Astrocyte of the spinal cord (primary cell): Measurements from ENCODE around the gene LCE5A.

Source experiments
- DNase-seq: peaks from one replicate; pipeline ENCODE4 v3.0.0; 2011; ENCODE audit warnings: low read depth, low spot score
- H3K4me3 ChIP-seq: 2 replicates; pipeline ENCODE4 v1.5.1; 2011; ENCODE audit warnings: low read depth, mild to moderate bottlenecking, low read length, moderate library complexity
- in situ Hi-C: cut with HindIII; loops from 2 replicates; pipeline ENCODE4 v1.10.0; 2017; ENCODE audit warnings: low sequenced_read_pairs
- TF ChIP-seq, protein P1 (sequence below): IDR thresholded peaks from 2 replicates; pipeline ENCODE4 v1.5.1; 2012; ENCODE audit warnings: low read depth, mild to moderate bottlenecking, low read length, inconsistent platforms

LCE5A gene, protein sequence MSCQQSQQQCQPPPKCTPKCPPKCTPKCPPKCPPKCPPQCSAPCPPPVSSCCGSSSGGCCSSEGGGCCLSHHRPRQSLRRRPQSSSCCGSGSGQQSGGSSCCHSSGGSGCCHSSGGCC

DNA sequence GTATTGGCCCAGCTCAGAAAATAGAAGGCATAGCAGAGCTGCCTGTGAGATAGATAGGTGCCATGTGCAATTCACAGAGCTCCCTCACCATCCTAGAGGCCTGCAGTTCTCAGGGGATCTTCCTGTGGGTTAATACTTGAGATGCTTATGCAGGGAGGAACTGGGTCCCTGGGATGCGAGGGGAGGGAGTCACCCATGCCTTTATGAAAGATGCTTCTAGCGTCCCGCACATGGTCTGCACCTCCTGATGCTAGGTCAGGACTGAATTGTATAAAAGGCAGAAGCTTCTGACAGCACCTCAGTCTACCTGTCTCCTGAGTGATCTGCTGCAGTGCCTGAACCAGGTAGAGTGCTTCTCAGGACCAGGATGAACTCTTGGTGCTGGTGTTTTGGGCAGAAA is at the start of gene LCE5A:
Gene LCE5A, plus strand, starts transcription at position 301 of the 400 bp plus-strand sequence. CDS start 732 bp downstream, outside the sequence.
- in situ Hi-C loops = no loop called here
- no peak within 1 kb of the TSS for H3K4me3 ChIP-seq
- no peak for DNase-seq
- TF ChIP-seq, protein P1, sequence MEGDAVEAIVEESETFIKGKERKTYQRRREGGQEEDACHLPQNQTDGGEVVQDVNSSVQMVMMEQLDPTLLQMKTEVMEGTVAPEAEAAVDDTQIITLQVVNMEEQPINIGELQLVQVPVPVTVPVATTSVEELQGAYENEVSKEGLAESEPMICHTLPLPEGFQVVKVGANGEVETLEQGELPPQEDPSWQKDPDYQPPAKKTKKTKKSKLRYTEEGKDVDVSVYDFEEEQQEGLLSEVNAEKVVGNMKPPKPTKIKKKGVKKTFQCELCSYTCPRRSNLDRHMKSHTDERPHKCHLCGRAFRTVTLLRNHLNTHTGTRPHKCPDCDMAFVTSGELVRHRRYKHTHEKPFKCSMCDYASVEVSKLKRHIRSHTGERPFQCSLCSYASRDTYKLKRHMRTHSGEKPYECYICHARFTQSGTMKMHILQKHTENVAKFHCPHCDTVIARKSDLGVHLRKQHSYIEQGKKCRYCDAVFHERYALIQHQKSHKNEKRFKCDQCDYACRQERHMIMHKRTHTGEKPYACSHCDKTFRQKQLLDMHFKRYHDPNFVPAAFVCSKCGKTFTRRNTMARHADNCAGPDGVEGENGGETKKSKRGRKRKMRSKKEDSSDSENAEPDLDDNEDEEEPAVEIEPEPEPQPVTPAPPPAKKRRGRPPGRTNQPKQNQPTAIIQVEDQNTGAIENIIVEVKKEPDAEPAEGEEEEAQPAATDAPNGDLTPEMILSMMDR = no peak

DNA sequence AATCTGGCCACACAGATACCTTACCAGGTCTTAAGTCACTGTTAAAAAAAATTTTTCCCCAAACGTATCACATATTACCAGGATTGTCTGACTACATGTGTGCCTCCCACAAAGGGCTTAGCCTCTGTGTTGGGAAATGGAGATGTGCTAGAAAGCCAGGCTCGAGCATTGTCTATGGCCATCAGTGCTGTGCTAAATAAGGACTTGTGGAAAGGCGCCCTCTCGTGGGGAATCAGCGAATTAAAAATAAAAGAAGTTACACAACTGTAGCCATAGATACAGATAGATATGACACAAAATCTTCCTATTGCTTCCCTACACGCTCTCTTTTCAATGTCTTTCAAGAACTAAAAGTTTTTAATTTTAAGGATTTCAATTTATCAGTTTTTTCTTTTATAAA is 49.1 kb upstream of the LCE5A start:
- TF ChIP-seq, protein P1 = peak; percentile 64
- no peak overlapping the region for H3K4me3 ChIP-seq
- in situ Hi-C loops = no loop called here
- peak; percentile 56 for DNase-seq

DNA sequence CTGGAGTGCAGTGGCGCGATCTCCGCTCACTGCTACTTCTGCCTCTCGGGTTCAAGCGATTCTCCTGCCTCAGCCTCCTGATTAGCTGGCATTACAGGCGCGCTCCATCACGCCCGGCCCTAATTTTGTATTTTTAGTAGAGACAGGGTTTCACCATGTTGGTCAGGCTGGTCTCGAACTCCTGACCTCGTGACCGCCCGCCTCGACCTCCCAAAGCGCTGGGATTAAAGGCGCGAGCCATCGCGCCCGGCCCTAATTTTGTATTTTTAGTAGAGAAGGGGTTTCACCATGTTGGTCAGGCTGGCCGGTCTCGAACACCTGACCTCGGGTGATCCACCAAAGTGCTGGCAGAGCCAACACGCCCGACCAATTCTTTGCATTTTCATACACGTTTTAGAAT is 48.0 kb upstream of the LCE5A start:
- TF ChIP-seq, protein P1 = no peak
- H3K4me3 ChIP-seq = no peak overlapping the region
- in situ Hi-C loops = no loop called here
- DNase-seq = no peak

DNA sequence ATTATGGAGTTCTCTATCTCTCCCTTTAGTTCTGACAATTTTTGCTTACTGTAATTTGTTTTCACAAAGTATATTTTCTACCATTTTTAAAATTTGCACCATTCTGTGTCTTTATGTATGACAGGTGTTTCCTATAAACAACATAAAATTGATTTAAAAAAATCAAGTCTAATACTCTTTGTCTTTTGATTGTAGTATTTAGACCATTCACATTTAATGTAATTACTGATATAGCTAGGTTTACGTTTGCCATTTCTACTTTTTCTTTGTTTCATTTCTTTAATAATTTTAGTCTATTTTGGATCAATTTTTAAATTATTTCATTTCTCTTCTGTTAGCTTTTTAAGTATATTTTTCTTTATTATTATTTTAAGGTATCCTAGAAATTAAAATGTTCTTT is 44.4 kb upstream of the LCE5A start:
- no peak for DNase-seq
- in situ Hi-C loops = no loop called here
- no peak overlapping the region for H3K4me3 ChIP-seq
- TF ChIP-seq, protein P1 = no peak

DNA sequence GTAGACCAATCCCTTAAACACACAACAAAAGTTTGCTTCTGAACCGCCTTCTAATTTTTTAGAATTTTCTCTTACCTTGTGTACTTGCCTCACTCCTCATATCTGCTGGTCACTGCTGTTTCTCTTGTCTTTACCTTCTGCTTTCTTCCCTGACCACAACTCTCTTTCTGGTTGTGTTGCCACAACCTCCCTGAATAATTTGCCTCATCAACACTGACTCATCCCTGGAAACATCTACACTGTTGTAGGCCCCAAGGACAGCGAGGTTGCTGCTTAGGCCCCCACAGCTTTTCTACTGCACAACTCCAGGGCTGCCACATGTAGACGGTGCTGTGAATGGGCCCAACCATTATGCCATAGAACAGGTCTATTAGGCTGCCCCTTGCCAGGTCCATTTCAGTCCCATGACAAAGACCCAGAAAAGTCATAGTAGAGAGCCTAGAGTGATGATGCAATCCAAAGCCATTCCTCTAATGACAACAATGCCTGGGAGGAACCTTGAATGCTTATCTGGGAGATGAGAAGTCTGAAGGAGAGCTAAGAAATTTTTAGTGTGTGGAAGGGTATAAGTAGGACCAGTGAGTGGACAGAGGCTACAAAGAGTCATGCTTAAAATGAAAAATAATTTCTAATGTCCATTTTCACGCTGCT is 36.6 kb upstream of the LCE5A start:
- no peak overlapping the region for H3K4me3 ChIP-seq
- no peak for DNase-seq
- TF ChIP-seq, protein P1 = no peak
- in situ Hi-C loops = no loop called here

DNA sequence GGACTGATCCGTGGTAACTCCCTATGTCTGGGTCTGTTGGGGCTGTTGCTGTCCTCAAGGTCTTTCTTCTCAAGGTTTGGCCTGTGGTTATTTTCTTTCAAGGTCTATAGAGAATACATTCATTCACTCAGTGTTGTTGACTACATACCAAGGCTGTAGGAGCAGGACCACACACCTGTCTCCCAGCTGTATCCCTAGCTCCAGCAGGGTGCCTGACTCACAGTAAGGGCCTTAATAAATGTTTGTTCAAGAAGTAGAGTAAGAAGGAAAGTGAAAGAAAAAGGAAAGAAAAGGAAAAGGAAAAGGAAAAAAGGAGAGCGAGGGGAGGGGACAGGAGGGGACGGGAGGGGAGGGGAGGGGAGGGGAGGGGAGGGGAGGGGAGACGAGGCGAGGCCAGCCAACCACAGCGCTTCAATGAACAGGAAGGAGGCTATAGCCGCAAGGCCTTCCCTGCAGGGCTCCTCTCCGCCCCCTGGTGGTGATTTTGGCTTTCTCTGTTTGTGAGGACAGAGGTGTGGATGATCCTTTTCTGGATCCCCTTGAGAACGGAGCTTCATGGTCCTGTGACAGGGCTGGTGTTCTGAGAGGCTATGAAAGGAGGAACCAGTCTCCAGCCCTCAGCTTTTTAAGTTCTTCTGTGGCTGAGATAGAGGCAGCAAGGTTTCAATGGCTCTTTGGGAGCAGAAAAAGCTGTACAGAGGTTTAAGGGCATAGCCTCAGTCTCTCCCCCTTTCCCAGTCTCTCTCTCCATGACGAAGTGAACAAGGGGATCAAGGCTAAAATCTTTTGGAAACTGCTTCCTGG is 30.6 kb upstream of the LCE5A start:
- no peak overlapping the region for H3K4me3 ChIP-seq
- in situ Hi-C loops = no loop called here
- TF ChIP-seq, protein P1 = peak; percentile 46
- no peak for DNase-seq
